ENCODE results near the gene INTS6.

Gene INTS6

GRCh38 chr13:51343475-51343874 is 109.4 kb downstream of the INTS6 start:
- no peak for DNase-seq

GRCh38 chr13:51342706-51343105 is 110.1 kb downstream of the INTS6 start:
- no peak for DNase-seq

- no peak for DNase-seq
Observed at GRCh38 chr13:51341791-51342190, 111.0 kb downstream of the INTS6 start.

- no peak for DNase-seq
Observed at GRCh38 chr13:51341232-51341631, 111.6 kb downstream of the INTS6 start.

GRCh38 chr13:51339952-51340732 is 112.7 kb downstream of the INTS6 start:
- no peak for DNase-seq

GRCh38 chr13:51339354-51339753 is 113.5 kb downstream of the INTS6 start, which contains the start of gene SERPINE3:
SERPINE3 (plus strand) TSS chr13:51339691; CDS start chr13:51341092, 1,401 bp downstream.
- no peak for DNase-seq

GRCh38 chr13:51336746-51337145 is 116.1 kb downstream of the INTS6 start:
- DNase-seq, result no peak

GRCh38 chr13:51333826-51334225 is 119.0 kb downstream of the INTS6 start:
- DNase-seq, result no peak

GRCh38 chr13:51333421-51333820 is 119.4 kb downstream of the INTS6 start:
- DNase-seq, result no peak

GRCh38 chr13:51332566-51333361 is 120.1 kb downstream of the INTS6 start:
- no peak for DNase-seq

GRCh38 chr13:51331354-51331861 is 121.4 kb downstream of the INTS6 start:
- DNase-seq, result no peak

GRCh38 chr13:51330791-51331190 is 122.0 kb downstream of the INTS6 start:
- peak in 1 of 51 donors; percentile 25 for DNase-seq

- DNase-seq, result no peak
Observed at GRCh38 chr13:51329606-51330005, 123.2 kb downstream of the INTS6 start.

GRCh38 chr13:51328488-51328887 is 124.3 kb downstream of the INTS6 start:
- no peak for DNase-seq

GRCh38 chr13:51327961-51328360 is 124.9 kb downstream of the INTS6 start:
- no peak for DNase-seq

- no peak for DNase-seq
Observed at GRCh38 chr13:51326777-51327176, 126.1 kb downstream of the INTS6 start.

- DNase-seq, result peak in 5 of 51 donors; percentile 8 to 29 (median 15)
Observed at GRCh38 chr13:51325837-51326236, 127.0 kb downstream of the INTS6 start.

GRCh38 chr13:51324714-51325420 is 128.0 kb downstream of the INTS6 start:
- peak in 30 of 51 donors; percentile 4 to 59 (median 36) for DNase-seq

- DNase-seq, result peak in 1 of 51 donors; percentile 3
Observed at GRCh38 chr13:51323824-51324511, 128.9 kb downstream of the INTS6 start.

GRCh38 chr13:51322826-51323225 is 130.0 kb downstream of the INTS6 start:
- DNase-seq, result no peak

- DNase-seq, result no peak
Observed at GRCh38 chr13:51321836-51322235, 131.0 kb downstream of the INTS6 start.
